Right atrium auricular region (tissue), 2 donors: ENCODE results near the gene ANKRD13B. TPM values are rescaled to one million over a fixed set of nuclear protein-coding genes. Genes with fewer than 3 reads are reported as not detected.

Experiments used
- DNase-seq: peaks from one replicate; pipeline ENCODE4 v3.0.0-alpha.2; 2019; ENCODE audit warnings: low spot score
- H3K27ac ChIP-seq, 2 donors: fragments of 200-600 bp; sonication (generic); 1 replicate in 1 of 2; 2 replicates in 1 of 2; pipeline ENCODE4 v1.5.1; 2016 to 2019
- H3K27me3 ChIP-seq, 2 donors: fragments of 200-600 bp; sonication (generic); one replicate each; pipeline versions ENCODE4 v1.5.1 to v1.6.0; 2017 to 2019
- H3K36me3 ChIP-seq: fragments of 200-600 bp; sonication (generic); one replicate; pipeline ENCODE4 v1.5.1; 2016
- H3K4me1 ChIP-seq, 2 donors: fragments of 200-600 bp; sonication (generic); one replicate each; pipeline versions ENCODE4 v1.5.1 to v1.6.0; 2017 to 2019
- H3K4me3 ChIP-seq, 2 donors: fragments of 200-600 bp; sonication (generic); 1 replicate in 1 of 2; 2 replicates in 1 of 2; pipeline ENCODE4 v1.5.1; 2017 to 2019; ENCODE audit warnings: mild to moderate bottlenecking in 1 of 2, moderate library complexity in 1 of 2
- H3K9me3 ChIP-seq, 2 donors: fragments of 200-600 bp; sonication (generic); one replicate each; pipeline ENCODE4 v1.5.1; 2019
- total RNA-seq, 2 donors: library from RNA; depleted of rRNA; stranded (reverse); fragments of >200 nt; gene quantifications; one replicate each; pipeline ENCODE4 v1.1.0, GENCODE V29; 2016
- TF ChIP-seq, protein P1 (sequence below), 2 donors: fragments of 200-600 bp; sonication (generic); IDR thresholded peaks; one replicate each; pipeline ENCODE4 v1.5.1; 2019; ENCODE audit warnings: antibody characterized with exemption in 2 of 2

The ANKRD13B gene
- total RNA-seq, 2 donors from 2014 or later = 6.6 to 8.3 TPM

DNA sequence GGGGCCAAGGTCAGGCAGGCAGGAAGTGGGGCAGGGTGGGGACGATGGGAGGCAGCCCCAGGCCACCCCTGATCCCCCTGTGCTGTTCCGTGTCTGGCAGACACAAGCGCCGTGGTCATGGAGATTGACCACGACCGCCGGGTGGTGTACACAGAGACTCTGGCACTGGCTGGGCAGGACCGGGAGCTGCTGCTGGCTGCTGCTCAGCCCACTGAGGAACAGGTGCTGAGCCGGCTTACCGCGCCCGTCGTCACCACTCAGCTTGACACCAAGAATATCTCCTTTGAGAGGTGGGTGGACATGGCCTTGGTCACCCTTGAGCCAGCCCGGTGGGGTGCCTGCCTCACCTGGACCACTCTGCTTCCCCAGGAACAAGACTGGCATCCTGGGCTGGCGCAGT lies 16.1 kb downstream of the ANKRD13B start:
- DNase-seq = no peak
- peaks cover 0 to 16% of the 10 kb centered on the region in 2 donors for H3K4me1 ChIP-seq
- no peaks in the 10 kb centered on the region for H3K9me3 ChIP-seq
- H3K4me3 ChIP-seq = no peak overlapping the region
- no peaks in the 10 kb centered on the region for H3K36me3 ChIP-seq
- H3K27me3 ChIP-seq = no peaks in the 10 kb centered on the region
- TF ChIP-seq, protein P1, sequence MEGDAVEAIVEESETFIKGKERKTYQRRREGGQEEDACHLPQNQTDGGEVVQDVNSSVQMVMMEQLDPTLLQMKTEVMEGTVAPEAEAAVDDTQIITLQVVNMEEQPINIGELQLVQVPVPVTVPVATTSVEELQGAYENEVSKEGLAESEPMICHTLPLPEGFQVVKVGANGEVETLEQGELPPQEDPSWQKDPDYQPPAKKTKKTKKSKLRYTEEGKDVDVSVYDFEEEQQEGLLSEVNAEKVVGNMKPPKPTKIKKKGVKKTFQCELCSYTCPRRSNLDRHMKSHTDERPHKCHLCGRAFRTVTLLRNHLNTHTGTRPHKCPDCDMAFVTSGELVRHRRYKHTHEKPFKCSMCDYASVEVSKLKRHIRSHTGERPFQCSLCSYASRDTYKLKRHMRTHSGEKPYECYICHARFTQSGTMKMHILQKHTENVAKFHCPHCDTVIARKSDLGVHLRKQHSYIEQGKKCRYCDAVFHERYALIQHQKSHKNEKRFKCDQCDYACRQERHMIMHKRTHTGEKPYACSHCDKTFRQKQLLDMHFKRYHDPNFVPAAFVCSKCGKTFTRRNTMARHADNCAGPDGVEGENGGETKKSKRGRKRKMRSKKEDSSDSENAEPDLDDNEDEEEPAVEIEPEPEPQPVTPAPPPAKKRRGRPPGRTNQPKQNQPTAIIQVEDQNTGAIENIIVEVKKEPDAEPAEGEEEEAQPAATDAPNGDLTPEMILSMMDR (IDR thresholded peaks at IDR 0.05) = no peak
- no peak overlapping the region for H3K27ac ChIP-seq

- peaks cover 0 to 30% of the 10 kb centered on the region in 2 donors for H3K4me1 ChIP-seq
- no peaks in the 10 kb centered on the region for H3K36me3 ChIP-seq
- DNase-seq = no peak
- TF ChIP-seq, protein P1 (IDR thresholded peaks at IDR 0.05) = no peak
- H3K27me3 ChIP-seq = no peaks in the 10 kb centered on the region
- no peaks in the 10 kb centered on the region for H3K9me3 ChIP-seq
- H3K27ac ChIP-seq = no peak overlapping the region
- H3K4me3 ChIP-seq = no peak overlapping the region
Measured at GRCh38 chr17:29610395-29610794, 17.5 kb downstream of the ANKRD13B start.

DNA sequence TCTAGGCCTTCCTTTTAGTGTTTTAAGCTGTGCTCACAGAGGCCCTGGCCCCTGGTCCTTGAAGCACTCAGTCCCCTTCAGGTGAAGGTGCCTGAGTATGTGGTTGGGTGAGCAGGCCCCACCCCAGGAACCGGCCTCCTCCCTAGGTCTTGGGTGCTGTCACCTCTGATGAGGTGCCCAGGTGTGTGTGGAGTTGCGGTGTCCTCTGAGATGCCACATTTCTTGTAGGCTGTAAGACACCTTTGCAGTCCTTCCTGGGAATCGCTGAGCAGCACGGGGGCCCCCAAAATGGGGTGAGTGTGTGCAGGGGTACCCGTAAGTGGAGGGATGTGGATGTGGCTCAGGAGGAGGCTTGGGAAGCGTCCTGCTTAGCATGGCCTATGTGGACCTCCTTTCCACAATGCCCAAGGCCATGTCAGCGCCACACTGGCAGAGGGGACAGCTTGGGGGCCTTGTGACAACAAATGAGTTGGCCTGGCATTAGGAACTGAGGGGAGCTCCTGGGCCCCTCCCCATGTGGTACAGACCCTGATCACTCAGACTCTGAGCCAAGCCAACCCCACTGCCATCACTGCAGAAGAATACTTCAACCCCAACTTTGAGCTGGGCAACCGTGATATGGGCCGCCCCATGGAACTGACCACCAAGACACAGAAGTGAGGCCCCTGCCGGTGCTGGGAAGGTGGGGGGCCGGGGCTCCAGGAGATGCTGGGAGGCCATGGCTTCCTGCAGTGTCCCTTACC lies 18.6 kb downstream of the ANKRD13B start:
- TF ChIP-seq, protein P1 (IDR thresholded peaks at IDR 0.05) = no peak
- Histone ChIP-seq H3K4me3 (no peak overlapping the region), H3K27me3 (no peaks in the 10 kb centered on the region), H3K9me3 (no peaks in the 10 kb centered on the region), H3K36me3 (no peaks in the 10 kb centered on the region), H3K4me1 (peaks cover 0 to 41% of the 10 kb centered on the region in 2 donors), H3K27ac (no peak overlapping the region)
- DNase-seq = no peak

DNA sequence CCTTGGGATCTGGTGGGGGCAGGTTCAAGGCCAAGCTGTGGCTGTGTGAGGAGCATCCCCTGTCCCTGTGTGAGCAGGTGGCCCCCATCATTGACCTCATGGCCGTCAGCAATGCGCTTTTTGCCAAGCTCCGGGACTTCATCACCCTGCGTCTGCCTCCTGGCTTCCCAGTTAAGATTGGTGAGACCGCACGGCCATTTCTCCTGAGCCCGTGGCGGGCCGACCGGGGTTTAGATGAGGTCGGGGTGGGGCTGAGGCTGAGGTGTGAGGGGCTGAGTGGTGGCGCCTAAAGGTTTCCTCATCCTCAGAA lies 19.1 kb downstream of the ANKRD13B start:
- DNase-seq = no peak

DNA sequence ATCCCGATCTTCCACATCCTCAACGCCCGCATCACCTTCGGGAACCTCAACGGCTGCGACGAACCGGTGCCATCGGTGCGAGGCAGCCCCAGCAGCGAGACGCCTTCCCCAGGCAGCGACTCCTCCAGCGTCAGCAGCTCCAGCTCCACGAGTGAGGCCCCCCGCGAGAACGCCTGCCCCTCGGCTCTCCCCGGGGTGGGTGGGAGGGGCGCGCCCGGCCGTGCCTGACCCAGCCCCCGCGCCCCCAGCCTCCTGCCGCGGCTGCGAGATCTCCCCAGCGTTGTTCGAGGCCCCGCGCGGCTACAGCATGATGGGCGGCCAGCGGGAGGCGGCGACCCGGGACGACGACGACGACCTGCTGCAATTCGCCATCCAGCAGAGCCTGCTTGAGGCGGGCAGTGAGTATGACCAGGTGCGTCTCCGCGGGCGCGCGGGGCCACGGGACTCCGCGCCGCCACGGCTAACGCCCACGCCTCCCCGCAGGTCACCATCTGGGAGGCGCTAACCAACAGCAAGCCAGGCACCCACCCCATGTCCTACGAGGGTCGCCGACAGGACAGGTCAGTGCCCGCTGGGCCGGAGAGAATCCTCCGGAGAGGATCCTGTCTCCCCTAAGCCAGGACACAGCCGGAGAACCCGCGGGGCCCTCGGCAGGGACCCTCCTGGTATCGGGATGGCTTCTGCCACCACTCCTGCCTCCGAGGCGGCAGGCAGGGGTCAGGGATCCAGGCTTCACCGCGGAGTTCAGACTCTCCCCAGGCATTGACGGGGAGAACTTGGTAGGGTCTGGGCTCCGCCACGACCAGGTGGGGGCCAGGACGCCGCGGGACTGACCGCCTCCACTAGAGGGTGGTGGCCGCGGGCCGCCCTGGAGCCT lies 19.7 kb downstream of the ANKRD13B start:
- Histone ChIP-seq H3K27ac (peak overlapping the region in 1 of 2 donors; percentile 11), H3K27me3 (no peaks in the 10 kb centered on the region), H3K4me3 (peak overlapping the region; percentile 16 to 44), H3K36me3 (no peaks in the 10 kb centered on the region), H3K4me1 (peaks cover 0 to 53% of the 10 kb centered on the region in 2 donors), H3K9me3 (no peaks in the 10 kb centered on the region)
- DNase-seq = no peak
- TF ChIP-seq, protein P1 (IDR thresholded peaks at IDR 0.05) = no peak

More for the DNA sequence above, 19.1 kb downstream of the ANKRD13B start:
- no peak overlapping the region for H3K4me3 ChIP-seq
- TF ChIP-seq, protein P1 (IDR thresholded peaks at IDR 0.05) = no peak
- no peak overlapping the region for H3K27ac ChIP-seq
- H3K36me3 ChIP-seq = no peaks in the 10 kb centered on the region
- no peaks in the 10 kb centered on the region for H3K9me3 ChIP-seq
- peaks cover 0 to 47% of the 10 kb centered on the region in 2 donors for H3K4me1 ChIP-seq
- H3K27me3 ChIP-seq = no peaks in the 10 kb centered on the region
